GM20431 (cell line): ENCODE measurements around the gene DTNB.
"Not testable (repeated sequence)": the region's sequence is repeated elsewhere in the genome, so short reads cannot be mapped to it uniquely, and the experiment has no call there.

Experiments
- in situ Hi-C: fragments of 300-500 bp; cut with MseI, MboI; formaldehyde crosslinking; loops from one replicate; pipeline ENCODE4 v1.15.0; 2020; ENCODE audit warnings: low sequenced_read_pairs; ENCODE audit not compliant: unreplicated experiment

Gene DTNB

DNA sequence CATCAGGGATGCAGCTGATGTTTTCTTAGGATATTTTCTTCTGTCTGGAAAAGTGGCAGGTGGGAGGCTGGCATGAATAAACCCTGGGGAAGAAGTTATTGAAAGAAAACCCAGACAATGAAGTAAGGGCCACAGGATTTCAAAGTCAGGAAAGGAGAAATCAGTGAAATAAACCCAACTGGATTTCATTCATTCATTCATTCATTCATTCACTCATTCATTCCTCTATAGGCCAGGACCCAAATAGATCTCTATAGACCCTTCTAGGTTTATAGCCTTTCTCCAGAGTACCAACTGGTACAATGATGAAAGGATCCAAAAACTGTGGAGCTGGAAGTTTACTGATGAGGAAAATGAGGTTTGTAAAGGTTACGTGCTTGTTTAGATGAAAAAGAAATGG lies 264.3 kb downstream of the DTNB start:
- in situ Hi-C loops = no loop called here

DNA sequence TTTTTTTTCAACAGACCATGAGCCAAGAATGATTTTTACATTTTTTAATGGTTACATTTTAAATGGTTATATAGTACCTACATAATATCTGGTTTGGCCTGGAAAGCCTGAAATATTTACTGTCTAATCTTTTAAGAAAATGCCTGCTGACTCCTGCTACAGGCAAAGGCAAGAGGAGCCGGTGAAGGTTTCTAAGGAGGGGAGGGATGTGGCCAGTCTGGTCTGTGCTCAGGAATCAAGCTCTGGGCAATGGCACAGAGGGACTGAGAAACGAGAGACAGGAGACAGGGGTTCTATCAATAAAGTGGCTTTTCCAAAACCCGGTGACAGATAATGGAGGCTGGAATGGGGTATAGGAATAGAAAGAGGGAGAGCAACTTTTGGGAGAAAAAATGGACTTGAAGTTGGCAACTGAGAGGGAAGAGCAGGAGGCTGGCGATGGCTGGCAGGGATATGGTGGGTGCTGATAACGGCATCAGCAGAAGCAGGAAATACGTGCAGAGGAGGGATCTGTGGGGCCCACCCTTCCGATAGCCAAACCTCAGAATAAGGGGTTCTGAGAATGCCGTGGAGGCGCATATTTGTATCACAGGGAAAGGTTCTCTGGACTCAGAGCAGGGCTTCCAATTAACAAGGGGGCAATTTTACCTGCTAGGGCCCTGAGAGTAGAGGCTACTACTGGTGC lies 267.6 kb downstream of the DTNB start:
- in situ Hi-C loops = no loop called here

DNA sequence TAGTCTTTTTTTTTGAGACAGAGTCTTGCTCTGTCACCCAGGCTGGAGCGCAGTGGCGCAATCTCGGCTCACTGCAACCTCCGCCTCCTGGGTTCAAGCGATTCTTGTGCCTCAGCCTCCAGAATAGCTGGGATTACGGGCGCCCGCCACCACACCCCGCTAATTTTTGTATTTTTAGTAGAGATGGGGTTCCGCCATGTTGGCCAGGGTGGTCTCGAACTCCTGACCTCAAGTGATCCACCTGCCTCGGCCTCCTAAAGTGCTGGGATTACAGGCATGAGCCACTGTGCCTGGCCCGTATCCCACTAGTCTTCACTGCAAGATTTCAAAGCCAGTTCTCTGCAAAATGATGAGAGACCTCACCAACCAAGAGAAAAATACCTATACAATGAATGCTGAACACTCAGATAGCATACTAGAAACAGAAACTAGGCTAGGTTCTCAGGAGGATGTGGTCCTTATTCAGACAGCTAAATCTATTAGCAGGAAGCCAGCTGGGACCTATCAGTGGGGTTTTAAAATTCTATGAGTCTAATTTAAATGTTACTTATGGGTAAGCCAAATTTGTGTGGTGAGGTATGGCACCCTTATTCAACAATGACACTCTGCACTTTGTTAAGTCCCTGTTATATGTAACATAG lies 270.1 kb downstream of the DTNB start:
- in situ Hi-C loops = not testable (repeated sequence)

DNA sequence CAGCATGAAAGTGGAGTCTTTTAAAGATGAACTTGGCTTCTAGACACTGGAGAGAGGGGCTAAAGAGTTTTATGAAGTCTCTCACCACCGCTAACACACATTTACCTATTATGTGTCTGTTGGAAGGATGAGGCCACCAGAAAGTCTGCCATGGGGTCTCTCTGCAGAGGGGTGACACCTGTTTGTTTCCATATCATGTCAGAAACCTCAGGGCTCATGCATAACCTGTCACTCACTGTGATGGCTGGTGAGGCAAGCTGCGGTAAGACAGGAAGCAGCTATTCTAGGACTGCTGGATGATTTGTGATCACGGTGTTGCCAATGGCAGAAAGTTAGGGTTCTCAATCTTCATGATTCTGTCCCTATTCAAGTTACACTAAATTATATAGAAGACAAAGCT lies 270.9 kb downstream of the DTNB start:
- in situ Hi-C loops = no loop called here

DNA sequence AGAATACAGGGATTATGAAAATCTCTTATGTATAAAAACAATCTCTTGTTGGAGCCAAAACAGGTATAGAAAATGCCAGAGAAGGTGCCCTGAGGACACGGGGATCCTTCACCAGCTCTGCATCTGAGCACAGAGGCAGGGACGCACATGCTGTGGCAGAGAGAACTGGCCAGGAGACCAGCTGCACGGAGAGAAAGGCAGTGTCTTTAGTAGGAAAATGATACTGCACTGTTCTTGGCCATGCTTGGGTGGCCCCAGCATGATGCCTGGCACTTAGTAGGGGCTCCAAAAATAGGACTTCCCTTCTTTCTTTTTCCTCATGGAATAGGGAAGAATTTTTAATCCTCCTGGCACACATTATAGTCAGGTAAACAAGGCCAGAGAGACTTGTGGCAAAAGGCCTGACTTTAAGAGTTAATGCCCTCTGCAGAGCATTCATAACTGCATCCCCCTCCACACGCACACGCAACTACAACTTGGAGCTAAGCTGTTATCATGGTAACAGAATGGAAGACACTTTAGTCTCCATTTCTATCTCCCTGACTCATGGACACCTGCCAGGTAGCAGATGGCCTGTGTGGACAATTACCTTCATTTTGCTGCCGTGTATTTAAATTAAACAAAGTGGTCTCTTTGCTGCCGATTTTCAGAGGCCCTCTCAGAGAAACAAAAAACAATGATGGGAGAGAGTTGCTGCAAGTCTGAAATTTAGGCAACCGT lies 271.9 kb downstream of the DTNB start:
- in situ Hi-C loops = no loop called here

DNA sequence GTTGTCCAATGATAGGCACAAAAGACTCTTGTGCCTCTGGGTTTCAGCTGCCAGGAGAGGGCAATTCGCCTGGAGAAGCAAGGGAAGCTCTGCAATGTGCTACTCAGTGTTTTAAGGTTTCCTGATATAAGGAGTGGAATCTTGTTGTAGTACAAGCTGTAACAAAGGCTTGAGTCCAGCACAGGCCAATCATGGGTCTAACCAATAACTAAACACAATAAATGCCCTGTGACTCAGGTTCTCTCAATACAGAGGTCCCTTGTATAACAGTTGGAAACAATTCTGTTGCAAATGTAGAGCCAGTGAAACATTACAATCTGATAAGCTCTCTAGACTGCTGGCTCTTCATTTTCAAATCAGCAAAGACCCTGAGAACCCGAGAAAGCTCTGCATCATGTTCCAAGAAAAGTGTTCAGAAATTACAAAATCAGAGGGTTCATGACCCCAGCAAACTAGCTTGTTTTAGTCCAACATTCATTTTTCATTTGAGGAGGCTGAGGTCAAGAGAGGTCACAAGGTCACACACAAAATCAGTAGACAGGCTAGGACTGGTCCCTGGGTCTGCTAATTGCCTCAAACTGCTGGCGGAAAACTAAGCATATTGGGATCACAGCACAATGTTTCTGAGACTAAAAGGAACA lies 272.7 kb downstream of the DTNB start:
- in situ Hi-C loops = no loop called here

DNA sequence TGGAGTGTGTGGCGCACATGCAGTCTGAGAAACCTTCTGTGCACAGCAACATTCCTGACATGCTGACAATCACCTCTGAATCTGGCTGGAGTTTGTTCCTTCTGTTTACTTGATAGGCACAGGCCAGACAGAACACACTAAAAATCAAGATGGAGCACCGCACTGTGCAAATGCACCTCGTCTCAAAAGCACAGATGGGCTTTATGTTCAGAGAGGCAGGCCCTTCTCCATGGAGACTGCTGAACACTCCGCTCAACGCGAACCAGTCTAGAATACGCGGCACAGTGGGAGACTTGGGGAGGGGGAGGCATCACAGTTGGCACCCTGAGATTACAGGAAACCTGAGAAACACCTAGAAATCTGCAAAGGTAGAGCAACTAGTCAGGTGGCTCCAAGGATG lies 273.2 kb downstream of the DTNB start:
- in situ Hi-C loops = no loop called here

DNA sequence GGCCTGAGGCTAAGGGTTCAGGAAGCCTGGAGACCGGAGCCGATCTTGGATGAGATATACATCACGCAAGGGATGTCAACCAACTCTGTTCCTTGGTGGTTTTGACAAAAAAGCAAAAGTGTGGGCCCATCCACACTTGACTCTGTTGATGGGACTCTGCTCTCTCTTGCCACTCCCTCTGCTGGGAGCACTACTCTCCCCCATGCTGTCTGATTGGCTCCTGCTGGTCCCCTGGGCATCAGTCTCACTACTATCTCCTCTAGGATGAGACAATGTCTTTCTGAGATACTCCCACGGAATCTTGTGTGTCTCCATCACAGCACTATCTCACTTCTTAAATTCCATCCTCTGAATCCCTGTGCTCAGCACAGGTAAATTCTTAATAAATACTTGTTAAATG lies 274.8 kb downstream of the DTNB start:
- in situ Hi-C loops = no loop called here

DNA sequence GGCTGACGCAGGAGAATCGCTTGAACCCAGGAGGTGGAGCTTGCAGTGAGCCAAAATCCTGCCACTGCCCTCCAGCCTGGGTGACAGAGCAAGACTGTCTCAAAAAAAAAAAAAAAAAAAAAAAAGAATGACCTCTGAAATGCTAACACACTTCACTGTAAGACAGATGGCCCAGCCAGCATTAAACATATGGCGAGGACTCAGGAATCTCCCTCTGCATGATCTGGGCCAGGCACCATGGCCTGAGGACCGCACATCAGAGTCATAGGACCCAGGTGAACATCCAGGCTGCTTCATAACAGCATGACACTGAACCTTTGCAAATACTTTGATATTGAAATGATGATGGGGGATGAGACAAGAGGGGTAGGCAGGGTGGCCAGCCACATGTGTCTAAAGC lies 275.6 kb downstream of the DTNB start:
- in situ Hi-C loops = no loop called here

DNA sequence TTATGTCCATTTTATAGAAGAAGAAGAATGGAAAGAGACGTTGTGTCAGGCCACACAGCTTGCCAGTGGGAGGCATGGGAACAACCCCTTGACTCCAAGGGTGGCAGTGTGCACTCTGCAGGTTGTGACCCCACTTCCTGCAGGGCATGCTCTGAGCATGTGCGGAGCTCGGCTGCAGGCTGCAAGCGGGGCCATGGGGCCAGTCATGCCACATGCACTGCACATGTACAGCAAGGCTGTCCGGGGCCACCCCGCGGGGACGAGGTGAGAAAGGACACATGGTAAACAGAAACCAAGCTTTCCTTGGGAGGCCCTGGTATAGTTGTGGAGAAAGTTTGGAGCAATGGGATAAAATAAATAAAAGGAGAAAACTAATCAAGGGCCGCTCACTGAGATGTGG lies 284.2 kb downstream of the DTNB start:
- in situ Hi-C loops = no loop called here

DNA sequence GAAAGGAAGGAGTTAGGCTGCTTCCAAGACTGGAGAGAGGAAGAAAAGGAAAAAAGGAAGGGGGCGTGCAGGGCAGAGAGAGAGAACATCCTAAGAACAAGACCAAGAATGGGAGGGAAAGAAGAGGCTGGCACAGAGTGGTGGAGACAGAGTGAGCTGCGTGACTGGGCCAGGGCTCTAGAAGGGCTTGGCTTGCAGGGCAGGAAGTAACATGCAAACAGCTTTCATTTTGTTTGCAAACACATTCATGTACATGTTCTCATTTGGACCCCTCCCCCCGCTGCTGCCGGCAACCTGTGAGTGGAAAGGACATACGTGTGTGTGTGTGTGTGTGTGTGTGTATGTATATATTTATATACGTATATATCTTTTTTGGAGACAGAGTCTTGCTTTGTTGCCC lies 284.9 kb downstream of the DTNB start:
- in situ Hi-C loops = no loop called here

DNA sequence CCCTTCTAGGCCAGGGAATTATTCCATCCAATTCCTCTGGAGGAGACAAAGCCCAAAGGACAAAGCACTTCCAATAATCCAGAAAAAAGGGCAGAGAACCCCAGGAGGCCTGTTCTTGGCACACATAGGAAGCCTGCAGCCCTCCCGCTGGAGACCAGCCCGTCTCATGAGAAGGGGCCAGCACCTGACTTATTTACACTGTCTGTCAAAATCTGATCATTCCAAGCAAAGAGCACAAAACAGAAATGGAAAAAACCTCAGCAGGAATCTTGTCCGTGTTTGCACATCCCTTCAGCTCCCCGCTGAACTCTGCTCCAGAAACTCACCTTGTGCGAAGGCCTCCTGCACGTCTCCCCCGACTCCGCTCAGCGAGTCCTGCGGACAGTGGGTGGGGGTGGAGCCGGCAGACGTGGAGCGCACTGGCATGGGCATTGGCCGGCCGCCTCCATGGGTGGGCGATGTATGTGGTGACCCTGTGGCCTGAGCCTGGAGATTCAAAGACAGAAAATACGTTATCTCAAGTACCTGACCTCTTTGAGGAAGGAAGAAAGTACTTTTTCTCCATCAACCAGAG lies 285.4 kb downstream of the DTNB start:
- in situ Hi-C loops = no loop called here

DNA sequence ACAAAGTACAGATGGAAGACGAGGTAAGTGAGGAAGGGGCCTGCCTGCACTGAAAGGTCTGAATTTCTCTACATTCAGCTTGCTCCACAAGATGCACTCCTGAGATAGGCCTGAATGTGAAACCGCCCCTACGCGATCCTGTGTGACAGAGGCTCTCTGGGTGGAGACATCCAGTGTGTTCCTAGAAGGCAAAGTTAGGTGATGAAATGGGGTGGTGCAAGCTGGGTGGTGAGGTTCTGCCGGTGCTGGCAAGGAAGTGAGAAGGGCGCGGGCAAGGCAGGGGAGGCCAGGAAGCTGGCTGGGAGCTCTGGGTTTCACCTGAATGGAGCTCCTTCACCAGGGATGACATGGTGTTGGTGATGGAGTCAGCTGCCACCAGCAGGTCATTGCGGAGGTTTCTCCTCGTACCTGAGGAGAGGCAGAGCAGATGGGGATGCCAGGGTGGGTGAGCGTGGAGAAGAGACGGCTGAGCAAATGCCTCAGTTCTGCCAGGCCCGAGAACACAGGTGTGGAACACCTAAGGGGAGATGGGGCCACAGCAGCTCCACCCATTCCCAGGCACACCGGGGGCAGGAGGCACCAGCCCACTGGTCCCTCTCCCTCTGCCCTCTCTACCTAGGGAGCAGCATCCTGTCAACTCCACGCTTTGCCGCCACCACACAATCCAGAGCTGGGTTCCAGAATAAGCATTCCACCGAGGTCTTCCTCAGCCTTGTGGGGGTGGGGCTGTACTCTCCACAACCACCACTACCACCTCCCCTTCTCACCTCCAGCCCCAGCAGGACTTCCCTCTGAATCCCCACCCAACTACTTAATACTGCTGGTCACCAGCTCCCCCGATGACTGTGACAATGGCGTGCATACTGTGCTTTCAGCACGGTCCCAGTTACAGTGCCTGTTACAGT lies 286.2 kb downstream of the DTNB start:
- in situ Hi-C loops = no loop called here

DNA sequence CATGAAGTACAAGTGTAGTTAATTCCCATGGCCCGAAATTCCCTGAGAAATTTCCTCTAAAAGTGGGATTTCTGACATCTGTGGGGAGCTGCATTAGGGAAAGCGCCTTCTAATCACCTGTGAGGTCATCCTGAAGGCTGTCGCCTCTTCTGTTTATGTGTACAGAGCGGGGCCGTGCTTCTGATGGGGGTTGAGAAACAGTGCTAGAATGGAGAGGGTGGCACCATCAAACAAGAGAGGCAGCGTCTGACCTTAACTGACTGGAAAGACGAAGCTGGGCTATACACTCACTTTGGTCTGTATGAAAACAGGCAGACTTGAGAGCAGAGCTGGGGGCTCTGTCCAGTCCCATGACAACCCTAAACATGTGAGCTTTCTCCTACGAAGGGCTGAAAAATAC lies 287.5 kb downstream of the DTNB start:
- in situ Hi-C loops = no loop called here

DNA sequence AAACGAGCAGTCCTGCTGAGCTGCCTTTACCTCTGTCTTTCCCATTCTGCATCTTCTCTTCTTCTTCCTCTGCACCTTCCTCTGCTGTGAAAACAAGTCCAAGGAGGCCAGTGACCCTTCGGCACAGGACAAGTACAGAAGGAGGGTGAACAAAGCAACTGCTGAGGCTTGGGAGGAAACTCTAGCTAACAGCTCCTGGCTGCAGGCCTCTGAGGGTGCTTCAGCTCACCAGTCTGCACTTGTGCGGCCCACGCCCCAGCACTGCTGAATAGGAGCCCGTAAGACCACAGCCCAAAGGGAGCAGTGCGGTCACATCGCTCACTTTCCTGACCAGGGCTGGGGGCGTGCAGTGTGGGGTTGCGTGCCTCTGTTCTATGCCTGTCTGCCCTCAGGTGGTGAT lies 289.6 kb downstream of the DTNB start:
- in situ Hi-C loops = no loop called here

DNA sequence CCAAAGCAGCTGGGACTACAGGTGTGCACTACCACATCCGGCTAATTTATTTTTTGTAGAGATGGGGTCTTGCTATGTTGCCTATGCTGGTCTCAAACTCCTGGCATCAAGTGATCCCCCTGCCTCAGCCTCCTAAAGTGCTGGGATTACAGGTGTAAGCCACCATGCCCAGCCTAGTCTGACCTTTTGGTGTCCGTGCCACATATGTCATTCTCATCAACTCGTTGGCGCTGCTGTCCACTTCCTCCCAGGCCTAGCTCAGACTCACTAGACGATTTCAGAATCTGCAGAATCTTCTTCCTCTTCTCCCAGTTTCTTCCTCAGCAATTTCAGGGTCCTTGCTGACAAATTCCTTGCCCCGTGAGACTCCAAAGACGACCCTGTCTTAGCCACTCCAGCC lies 291.9 kb downstream of the DTNB start:
- in situ Hi-C loops = no loop called here

DNA sequence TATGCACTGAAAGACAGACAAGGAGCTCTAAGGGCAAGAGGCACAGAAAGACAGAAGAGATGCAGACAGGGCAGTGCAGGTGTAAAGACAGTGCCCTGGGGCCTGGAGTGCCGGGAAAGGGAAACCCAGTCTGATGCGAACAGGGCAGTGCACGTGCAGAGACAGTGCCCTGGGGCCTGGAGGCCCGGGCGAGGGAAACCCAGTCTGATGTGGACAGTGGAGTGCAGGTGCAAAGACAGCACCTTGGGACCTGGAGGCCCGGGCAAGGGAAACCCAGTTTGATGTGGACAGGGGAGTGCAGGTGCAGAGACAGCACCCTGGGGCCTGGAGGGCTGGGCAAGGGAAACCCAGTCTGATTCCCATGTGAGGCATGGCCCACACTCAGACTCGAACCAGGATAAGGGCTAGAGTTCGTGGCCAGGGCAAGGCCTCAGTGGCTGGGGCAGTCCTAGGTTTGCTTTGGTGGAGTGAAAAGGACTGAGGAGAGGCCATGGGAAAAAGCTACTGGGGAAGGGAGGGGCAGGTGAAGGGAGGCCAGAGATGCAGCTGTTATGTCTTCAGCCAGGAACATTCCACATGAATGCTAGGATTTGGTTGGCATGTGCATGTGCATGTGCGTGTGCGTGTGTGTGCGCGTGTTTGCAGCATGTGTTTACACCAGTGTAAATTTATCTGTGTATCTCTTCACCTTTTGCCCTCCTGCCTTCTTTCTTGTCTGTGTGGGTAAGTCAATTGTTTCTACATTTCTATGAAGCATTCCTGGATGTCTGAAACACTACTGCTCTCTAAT lies 292.6 kb downstream of the DTNB start:
- in situ Hi-C loops = no loop called here

DNA sequence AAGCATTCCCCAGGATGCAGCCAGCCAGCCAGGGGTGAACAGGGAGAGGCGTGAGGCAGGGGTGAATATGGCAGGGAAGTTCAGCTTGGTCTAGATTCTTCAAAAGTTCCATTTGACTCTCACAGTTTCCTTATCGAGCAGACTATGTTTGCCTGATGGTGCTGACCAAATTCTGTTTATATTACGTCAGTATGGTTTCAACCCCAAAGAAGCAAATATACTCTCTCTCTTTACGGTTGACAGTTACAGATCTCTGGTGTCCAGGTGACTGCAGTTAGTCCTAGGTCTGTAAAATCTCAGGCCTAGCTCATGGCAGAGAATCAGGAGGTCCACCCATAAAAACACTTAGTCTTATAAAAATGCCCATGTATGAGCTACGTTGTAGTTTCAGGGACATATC lies 293.4 kb downstream of the DTNB start:
- in situ Hi-C loops = no loop called here

DNA sequence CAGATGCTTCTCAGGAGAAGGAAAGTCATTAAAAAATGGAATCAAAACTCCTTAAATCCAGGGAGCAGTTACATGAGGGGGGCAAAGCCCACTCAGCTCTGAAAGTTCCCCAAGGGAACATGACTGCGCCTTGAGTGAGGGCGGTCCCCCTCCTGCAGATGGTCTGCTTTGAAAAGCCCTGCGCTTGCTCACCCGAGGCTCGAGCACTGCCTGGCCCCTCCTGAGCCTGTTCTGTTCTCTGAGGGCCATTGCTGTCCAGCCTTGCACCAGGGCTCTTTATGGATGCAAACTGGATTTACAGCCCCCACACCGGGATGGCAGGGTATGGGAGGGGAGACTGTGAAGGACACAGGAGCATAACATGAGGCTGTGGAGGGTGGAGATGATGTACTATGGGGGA lies 293.8 kb downstream of the DTNB start:
- in situ Hi-C loops = no loop called here
